Iris pigment epithelial cell (primary cell): ENCODE data around the gene GNL3.
"Not testable (repeated sequence)": the region's sequence is repeated elsewhere in the genome, so short reads cannot be mapped to it uniquely, and the experiment has no call there.

ENCODE experiments used
- DNase-seq: peaks from one replicate; pipeline ENCODE4 v3.0.0-alpha.2; 2011; ENCODE audit warnings: low read depth

GNL3 gene

DNA sequence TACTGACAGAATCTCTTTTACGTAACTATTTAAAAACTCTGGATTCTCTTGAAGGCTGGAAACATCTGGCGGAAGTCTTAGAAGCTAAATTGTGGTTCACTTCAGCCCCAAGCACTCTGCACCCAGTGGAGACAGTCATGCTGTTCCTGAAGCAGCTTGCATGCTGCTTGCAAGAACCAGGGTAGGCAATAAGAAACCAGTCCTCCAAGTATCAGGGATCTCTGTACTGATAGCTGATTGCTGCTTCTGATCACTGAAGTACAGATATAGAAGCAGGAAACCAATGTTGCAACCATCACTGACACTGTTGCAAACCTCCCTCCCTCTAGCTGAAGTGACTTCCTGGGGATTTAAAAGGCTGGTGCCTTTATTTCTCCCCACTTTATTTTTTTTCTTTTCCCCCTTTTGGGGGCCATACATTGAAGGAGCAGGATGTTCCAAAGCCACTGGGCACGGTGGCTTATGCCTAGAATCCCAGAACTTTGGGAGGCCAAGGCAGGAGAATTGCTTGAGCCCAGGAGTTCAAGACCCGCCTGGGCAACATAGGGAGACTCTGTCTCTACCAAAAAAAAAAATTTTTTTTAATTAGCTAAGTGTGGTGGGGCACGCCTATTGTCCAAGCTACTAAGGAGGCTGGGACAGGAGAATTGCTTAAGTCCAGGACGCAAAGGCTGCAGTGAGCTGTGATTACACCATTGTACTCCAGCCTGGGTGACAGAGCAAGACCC is 35.3 kb downstream of the GNL3 start:
- no peak for DNase-seq

GRCh38 chr3:52721730-52722008 is 35.8 kb downstream of the GNL3 start:
- DNase-seq, result no peak

GRCh38 chr3:52722491-52722890 is 36.7 kb downstream of the GNL3 start:
- DNase-seq, result no peak

GRCh38 chr3:52723935-52724334 is 38.1 kb downstream of the GNL3 start:
- DNase-seq, result no peak

GRCh38 chr3:52724511-52724910 is 38.7 kb downstream of the GNL3 start:
- DNase-seq, result no peak

DNA sequence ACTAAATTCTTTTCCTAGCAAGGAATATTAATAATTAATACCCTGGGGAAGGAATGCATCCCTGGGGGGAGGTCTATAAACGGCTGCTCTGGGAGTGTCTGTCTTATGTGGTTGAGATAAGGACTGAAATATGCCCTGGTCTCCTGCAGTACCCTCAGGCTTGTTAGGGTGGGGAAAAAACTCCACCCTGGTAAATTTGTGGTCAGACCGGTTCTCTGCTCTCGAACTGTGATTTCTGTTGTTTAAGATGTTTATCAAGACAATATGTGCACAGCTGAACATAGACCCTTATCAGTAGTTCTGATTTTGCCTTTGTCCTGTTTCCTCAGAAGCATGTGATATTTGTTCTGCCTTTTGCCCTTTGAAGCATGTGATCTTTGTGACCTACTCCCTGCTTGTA is 42.9 kb downstream of the GNL3 start:
- DNase-seq, result not testable (repeated sequence)

DNA sequence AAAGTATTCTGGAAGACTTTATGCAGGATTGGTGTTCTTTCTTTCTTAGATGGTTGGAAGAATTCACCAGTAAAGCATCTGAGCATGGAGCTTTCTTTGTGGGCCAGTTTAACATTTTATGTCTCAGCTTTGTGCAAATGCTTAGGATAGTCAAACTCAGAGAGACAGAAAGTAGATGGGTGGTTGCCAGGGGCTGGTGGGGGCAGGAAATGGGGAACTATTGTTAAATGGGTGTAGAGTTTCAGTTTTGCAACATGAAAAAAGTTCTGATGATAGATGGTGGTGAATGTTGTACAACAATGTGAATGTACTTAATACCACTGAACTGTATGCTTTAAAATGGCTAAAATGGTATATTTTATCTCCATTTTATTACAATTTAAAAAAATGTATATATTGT is 44.8 kb downstream of the GNL3 start:
- peak; percentile 34 for DNase-seq

DNA sequence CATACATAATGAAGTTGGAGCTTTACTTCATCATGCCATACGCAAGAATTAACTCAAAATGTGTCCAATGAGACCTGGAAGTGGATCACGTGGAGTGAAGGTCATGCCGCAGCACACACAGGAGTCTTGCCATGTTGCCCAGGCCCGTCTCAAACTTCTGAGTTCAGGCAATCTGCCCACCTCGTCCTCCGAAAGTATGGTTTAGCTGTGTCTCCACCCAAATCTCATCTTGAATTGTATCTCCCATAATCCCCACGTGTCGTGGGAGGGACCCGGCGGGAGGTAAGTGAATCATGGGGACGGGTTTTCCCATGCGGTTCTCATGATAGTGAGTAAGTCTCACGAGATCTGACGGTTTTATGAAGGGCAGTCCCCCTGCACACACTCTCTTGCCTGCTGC is 45.8 kb downstream of the GNL3 start:
- no peak for DNase-seq

DNA sequence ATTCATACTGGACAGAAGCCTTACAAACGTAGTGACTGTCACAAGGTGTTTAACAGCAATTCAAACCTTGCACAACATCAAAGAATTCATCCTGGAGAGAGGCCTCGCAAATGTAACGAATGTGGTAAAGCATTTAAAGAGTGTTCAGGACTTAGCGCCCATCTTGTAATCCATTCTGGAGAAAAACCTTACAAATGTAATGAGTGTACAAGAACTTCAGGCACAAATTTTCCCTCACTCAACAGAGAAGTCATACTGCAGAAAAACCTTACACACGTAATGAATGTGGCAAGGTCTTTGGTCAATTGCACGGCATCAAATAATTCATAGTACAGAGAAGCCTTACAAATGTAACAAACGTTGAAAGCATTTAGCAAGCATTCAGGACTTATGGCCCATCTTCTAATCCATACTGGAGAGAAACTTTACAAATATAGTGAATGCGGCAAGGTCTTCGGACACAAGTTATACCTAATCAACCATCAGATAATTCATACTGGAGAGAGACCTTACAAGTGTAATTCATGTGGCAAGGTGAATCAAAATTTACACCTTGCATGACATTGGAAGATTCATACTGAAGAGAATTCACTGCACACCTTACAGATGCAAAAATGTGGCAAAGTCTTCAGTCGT is 47.5 kb downstream of the GNL3 start:
- DNase-seq, result no peak

DNA sequence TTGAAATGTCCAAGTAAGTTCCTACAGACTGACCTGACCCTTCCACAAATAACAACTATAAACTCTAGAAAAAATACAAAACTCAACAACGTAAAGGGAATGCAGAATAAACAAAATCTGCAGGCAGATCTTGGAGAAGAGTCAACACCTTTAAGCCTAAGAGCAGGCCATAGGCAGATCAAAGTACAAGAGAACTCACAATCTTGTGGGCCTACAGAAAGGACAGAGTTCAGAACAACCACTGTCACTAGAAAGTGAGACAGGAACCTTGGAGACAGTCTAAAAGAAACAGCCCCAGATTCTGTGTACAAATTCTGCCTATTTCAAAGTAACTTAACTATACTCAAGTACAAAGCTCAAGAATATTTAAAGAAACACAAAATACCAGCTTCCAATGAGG is 53.9 kb downstream of the GNL3 start:
- no peak for DNase-seq

- peak; percentile 51 for DNase-seq
These were observed 56.7 kb downstream of the GNL3 start for GRCh38 chr3:52742418-52743041.

DNA sequence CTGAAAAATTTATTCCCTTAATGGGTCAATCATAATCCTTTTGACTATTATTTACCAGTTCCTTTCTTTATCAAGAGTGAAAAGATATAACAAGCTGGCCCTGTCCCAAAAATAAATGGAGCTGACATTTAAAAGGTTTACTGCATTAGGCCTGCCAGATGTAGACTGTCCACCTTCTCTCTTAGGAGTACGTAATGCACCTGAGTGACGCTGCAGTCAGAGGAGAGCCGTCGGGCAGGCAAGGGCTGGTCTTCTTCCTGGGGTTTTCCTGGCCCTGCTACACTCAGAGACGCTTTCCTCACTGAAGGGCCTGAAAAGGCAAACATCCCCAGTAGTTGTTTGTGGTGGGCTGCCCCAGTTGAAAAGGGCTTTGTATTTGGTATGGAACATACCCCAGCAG is 57.3 kb downstream of the GNL3 start:
- DNase-seq, result no peak

DNA sequence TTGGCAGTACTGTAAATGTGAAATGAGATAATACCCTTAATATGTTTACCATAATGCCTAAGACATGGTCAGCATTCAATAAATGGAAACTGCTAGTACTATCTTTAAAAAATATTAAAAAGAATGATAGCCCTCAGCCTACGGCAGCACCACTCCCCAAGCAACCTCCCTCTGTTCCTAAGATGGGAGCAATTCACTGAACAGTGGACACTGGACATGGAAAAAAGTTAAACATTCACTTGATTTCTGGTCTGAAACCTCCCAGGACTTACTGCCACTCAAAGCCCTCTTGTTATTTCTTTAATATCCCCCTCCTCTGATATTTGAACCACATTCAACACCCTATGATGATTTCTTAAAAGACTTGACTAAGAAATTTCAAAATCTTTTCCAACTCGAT is 57.9 kb downstream of the GNL3 start:
- no peak for DNase-seq
